ENCODE data around the gene LYRM1. TPM values are rescaled to one million over a fixed set of nuclear protein-coding genes. Genes with fewer than 3 reads are reported as not detected.
A peak's percentile ranks its signal among the peaks of the same experiment; 100 is the strongest.

The LYRM1 gene
- total and polyA plus RNA-seq, 10 of the 15 experiments (the other 5 are each of a cell fraction or from before 2014, with no cell fraction given) = 18.4 to 54.4 (median 38.0) TPM

DNA sequence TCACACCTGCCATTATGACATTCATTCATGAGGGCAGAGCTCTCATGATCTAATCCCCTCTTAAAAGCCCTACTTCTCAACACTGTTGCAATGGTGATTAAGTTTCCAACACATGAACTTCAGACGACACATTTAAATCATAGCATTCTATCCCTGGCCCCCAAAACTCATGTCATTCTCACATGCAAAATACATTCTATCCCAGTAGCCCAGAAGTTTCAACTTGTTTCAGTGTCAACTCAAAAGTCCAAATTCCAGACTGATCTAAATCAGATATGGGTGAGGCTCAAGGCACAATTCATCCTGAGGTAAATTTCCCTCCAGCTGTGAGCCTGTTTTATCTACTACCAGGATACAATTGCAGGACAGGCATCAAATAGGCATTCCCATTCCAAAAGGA, 25.2 kb downstream of the LYRM1 start (continued):
- TF ChIP-seq SMAD1 (IDR thresholded peaks at IDR 0.05; ENCODE audit: low read depth, partially characterized antibody) (no peak), LARP7 (IDR thresholded peaks at IDR 0.05) (no peak), SRF (IDR thresholded peaks at IDR 0.05; ENCODE audit: low read depth in 2 of 2, low read length in 2 of 2) (no peak), MEF2B (IDR thresholded peaks at IDR 0.05; ENCODE audit: partially characterized antibody, poor library complexity, severe bottlenecking) (no peak)

DNA sequence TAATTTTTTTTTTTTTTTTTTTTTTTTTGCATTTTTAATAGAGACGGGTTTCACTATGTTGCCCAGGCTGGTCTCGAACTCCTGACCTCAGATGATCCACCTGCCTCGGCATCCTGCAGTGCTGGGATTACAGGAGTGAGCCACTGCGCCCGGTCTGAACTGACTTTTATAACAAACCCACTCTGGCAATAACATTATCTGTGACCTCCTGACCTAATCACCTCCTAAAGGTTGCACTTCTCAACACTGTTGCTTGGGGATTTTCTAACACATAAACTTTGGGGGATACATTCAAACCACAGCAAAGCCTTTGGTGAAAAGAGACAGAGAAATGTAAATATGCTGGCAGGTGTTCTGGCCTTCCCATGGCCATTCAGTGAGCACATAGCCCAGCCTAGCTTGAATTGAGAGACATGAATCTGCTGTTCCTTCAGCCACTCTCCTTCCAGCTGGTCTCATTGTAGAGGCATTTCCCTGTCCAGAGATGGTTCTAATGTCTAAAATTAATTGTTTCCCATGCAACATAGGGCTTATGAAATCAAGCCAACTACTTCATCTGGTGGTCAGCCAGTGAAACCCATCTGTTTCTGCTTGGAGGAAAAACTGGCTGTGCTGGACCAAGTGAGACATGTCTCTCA, 28.3 kb downstream of the LYRM1 start:
- DNase-seq (ENCODE audit: low read depth, low spot score) = no peak
- CTCF ChIA-PET = interaction anchor here (0.9 to 2.1 kb wide), 3 partner anchors 29 to 79 kb away, joined by 3 to 8 read pairs (median 4); no protein-coding TSS in a partner anchor
- Histone ChIP-seq H4K20me1 (ENCODE audit: control insufficient read depth, insufficient read depth) (no peaks in the 10 kb centered on the region), H3K79me2 (ENCODE audit: control insufficient read depth, insufficient read depth, low read length) (no peaks in the 10 kb centered on the region), H2AFZ (ENCODE audit: control insufficient read depth, low read depth, low read length) (no peak overlapping the region), H3K36me3 (ENCODE audit: control insufficient read depth in 2 of 2, insufficient read depth in 2 of 2, low read length in 1 of 2) (0 out of 4 replicates have a peak, but pooled peaks cover 0 to 4% of the 10 kb centered on the region in 2 experiments), H3K9ac (ENCODE audit: control insufficient read depth, insufficient read depth, low read length) (no peak overlapping the region), H3K27me3 (replicated peaks in 1 of 2; ENCODE audit: control insufficient read depth in 2 of 2, insufficient read depth in 2 of 2, low read length in 1 of 2) (no peaks in the 10 kb centered on the region), H3K9me3 (replicated peaks; ENCODE audit: control insufficient read depth, insufficient read depth, low read length) (no peaks in the 10 kb centered on the region), H3K27ac (ENCODE audit: control insufficient read depth, insufficient read depth) (no peak overlapping the region), H3K4me2 (ENCODE audit: control insufficient read depth, insufficient read depth) (no peak overlapping the region), H3K4me1 (ENCODE audit: control insufficient read depth, insufficient read depth, low read length) (no peaks in the 10 kb centered on the region), H3K4me3 (no peak overlapping the region)
- SMC1A ChIA-PET (ENCODE audit: uncharacterized antibody, unreplicated experiment) = interaction anchor here (1.2 to 2.5 kb wide), 3 partner anchors 14 to 78 kb away, joined by 3 to 10 read pairs (median 7); no protein-coding TSS in a partner anchor
- POLR2A ChIA-PET = interaction anchor here (0.7 kb wide), 2 partner anchors 14 to 136 kb away, joined by 4 to 5 read pairs; no protein-coding TSS in a partner anchor
- BruUV-seq (replicated peaks) = no TSS peak
- intact Hi-C loops (cut with micrococcal nuclease; ENCODE audit: unreplicated experiment) (no loop called here), in situ Hi-C loops (cut with MboI) (no loop called here)
- 91% methylated on average over 4 of the region's 5 CpGs for WGBS (ENCODE audit: insufficient coverage, insufficient replicate concordance, low lambda C conversion rate, missing lambda C conversion rate)
- RAD21 ChIA-PET (ENCODE audit: unreplicated experiment) = no interaction called here
- ATAC-seq = peak; percentile 72
- TF ChIP-seq MYB (IDR thresholded peaks at IDR 0.05; ENCODE audit: borderline replicate concordance, low read depth, low read length) (no peak), CREB1 (IDR thresholded peaks at IDR 0.05; ENCODE audit: low read depth) (no peak), EZH2 (IDR thresholded peaks at IDR 0.05; ENCODE audit: borderline replicate concordance, control insufficient read depth, low read depth, low read length) (no peak), HDAC6 (IDR thresholded peaks at IDR 0.05; ENCODE audit: unreplicated experiment) (no peak), FOXK2 (IDR thresholded peaks at IDR 0.05) (0 out of 2 replicates have a peak, but pooled peaks have one; percentile 21), HDGF (IDR thresholded peaks at IDR 0.05) (no peak), SMARCA5 (IDR thresholded peaks at IDR 0.05) (no peak), RUNX3 (IDR thresholded peaks at IDR 0.05; ENCODE audit: low read length) (peak; percentile 60), NR2C1 (IDR thresholded peaks at IDR 0.05) (peak; percentile 45; the same call in 1 of the 2 replicates), IKZF1 (conservative IDR thresholded peaks at IDR 0.05) (peak; percentile 27), ZBTB40 (IDR thresholded peaks at IDR 0.05; ENCODE audit: borderline replicate concordance) (no peak), ETV6 (conservative IDR thresholded peaks at IDR 0.05 in 1 of 2, IDR thresholded peaks at IDR 0.05 in 1 of 2; ENCODE audit: borderline replicate concordance in 1 of 2, low read depth in 1 of 2) (no peak), NR2F1 (conservative IDR thresholded peaks at IDR 0.05) (peak; percentile 94), JUNB (IDR thresholded peaks at IDR 0.05) (no peak)
- FAIRE-seq = no peak

Measured in GM12878 (cell line).